ENCODE results near the gene KRT1.
"Not testable (repeated sequence)": the region's sequence is repeated elsewhere in the genome, so short reads cannot be mapped to it uniquely, and the experiment has no call there.

Gene KRT1

GRCh38 chr12:52680363-52680762 lies at the start of gene KRT1:
KRT1 (minus strand) TSS chr12:52680407; CDS start chr12:52680348, 59 bp downstream.
- DNase-seq: no peak

GRCh38 chr12:52729147-52729546 lies 48.9 kb upstream of the KRT1 start:
- no peak for DNase-seq

- no peak for DNase-seq
Observed at GRCh38 chr12:52728374-52728773, 48.2 kb upstream of the KRT1 start.

- DNase-seq: no peak
Observed at GRCh38 chr12:52727037-52727436, 46.8 kb upstream of the KRT1 start.

- no peak for DNase-seq
Observed at GRCh38 chr12:52726451-52726850, 46.2 kb upstream of the KRT1 start.

GRCh38 chr12:52724384-52724783 lies 44.2 kb upstream of the KRT1 start:
- no peak for DNase-seq

GRCh38 chr12:52722680-52723079 lies 42.5 kb upstream of the KRT1 start:
- no peak for DNase-seq

- no peak for DNase-seq
Observed at GRCh38 chr12:52721838-52722470, 41.7 kb upstream of the KRT1 start.

- no peak for DNase-seq
Observed at GRCh38 chr12:52720365-52720886, 40.2 kb upstream of the KRT1 start.

- DNase-seq: no peak
Observed at GRCh38 chr12:52716061-52716460, 35.9 kb upstream of the KRT1 start.

GRCh38 chr12:52715416-52715815 lies 35.2 kb upstream of the KRT1 start:
- DNase-seq: no peak

GRCh38 chr12:52714887-52715281 lies 34.7 kb upstream of the KRT1 start:
- DNase-seq: no peak

- DNase-seq: no peak
Observed at GRCh38 chr12:52713960-52714886, 34.0 kb upstream of the KRT1 start.

- not testable (repeated sequence) for DNase-seq
Observed at GRCh38 chr12:52712122-52712521, 31.9 kb upstream of the KRT1 start.

- no peak for DNase-seq
Observed at GRCh38 chr12:52710730-52711129, 30.5 kb upstream of the KRT1 start.

- no peak for DNase-seq
Observed at GRCh38 chr12:52708010-52708409, 27.8 kb upstream of the KRT1 start.

GRCh38 chr12:52704464-52704863 lies 24.3 kb upstream of the KRT1 start:
- DNase-seq: no peak

GRCh38 chr12:52703878-52704277 lies 23.7 kb upstream of the KRT1 start:
- no peak for DNase-seq

GRCh38 chr12:52703424-52703823 lies 23.2 kb upstream of the KRT1 start, which contains the start of gene KRT77:
KRT77 (minus strand) TSS chr12:52703524; CDS start chr12:52703434, 90 bp downstream.
- DNase-seq: no peak

- DNase-seq: no peak
Observed at GRCh38 chr12:52702338-52702737, 22.1 kb upstream of the KRT1 start.

- no peak for DNase-seq
Observed at GRCh38 chr12:52701281-52701680, 21.1 kb upstream of the KRT1 start.

GRCh38 chr12:52699960-52700359 lies 19.8 kb upstream of the KRT1 start:
- DNase-seq: no peak

GRCh38 chr12:52699373-52699772 lies 19.2 kb upstream of the KRT1 start:
- no peak for DNase-seq
